Measurements from ENCODE around the gene BPI. TPM values are rescaled to one million over a fixed set of nuclear protein-coding genes. Genes with fewer than 3 reads are reported as not detected.

The BPI gene
- total RNA-seq, 1 experiment from 2014 or later = not detected

DNA sequence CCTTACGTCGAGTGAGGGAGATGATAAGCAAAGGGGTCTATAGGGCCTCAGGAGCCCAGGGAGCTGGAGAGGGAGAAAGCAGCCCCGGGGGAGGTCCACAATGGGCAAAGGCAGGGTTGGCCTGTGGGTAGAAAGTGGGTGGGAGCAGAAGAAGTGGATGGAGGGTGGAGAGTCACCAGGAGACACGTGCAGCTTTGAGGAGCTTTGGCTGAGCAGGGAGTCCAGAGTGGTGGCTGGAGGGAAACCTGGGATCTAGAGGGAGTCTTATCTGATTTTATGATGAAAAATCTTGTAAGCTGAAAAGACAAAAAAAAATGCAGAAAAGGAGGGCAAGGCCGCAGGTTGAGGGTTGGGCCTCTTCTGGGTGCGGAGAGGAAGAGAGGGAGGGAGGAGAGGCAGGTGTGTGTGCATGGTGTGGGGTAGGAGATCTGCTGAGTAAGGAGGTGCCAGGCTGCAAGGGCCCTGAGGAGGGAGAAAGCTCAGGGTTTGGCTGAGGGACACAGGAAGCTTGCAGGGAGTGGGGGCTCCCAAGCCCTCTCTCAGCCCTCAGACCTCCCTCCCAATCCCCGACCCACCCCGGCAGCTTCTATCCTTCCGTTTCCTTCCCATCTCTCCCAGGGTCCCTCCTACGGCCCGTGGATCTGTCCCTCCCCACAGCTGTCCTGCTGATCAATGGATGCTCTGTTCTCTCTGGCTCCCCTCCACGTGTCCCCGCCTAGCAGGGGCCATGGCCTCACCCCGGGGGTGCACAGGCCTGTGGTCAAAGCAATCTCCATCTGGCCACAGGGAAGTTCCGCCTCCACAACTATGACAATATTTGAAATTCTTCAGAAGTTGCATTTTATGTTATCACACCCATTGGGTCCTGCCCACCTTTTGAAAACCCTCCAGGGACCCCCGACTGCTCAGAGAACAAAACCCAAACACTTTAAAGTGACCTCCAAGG lies 17.1 kb upstream of the BPI start:
- no TSS peak for BruUV-seq (replicated peaks)
- peaks cover 16% of the 10 kb centered on the region for H3K27me3 Mint-ChIP-seq (ENCODE audit: insufficient read depth, unreplicated experiment)
- H3K27me3 ChIP-seq (replicated peaks; ENCODE audit: control insufficient read depth, insufficient read depth, low read length) = no peaks in the 10 kb centered on the region
- POLR2A ChIA-PET = interaction anchor here (0.6 kb wide), 1 partner anchor 109 kb away, joined by 3 read pairs; no protein-coding TSS in a partner anchor
- peaks cover 2% of the 10 kb centered on the region; the same call in 1 of the 2 replicates for H3K9me3 ChIP-seq
- TF ChIP-seq, protein P1, sequence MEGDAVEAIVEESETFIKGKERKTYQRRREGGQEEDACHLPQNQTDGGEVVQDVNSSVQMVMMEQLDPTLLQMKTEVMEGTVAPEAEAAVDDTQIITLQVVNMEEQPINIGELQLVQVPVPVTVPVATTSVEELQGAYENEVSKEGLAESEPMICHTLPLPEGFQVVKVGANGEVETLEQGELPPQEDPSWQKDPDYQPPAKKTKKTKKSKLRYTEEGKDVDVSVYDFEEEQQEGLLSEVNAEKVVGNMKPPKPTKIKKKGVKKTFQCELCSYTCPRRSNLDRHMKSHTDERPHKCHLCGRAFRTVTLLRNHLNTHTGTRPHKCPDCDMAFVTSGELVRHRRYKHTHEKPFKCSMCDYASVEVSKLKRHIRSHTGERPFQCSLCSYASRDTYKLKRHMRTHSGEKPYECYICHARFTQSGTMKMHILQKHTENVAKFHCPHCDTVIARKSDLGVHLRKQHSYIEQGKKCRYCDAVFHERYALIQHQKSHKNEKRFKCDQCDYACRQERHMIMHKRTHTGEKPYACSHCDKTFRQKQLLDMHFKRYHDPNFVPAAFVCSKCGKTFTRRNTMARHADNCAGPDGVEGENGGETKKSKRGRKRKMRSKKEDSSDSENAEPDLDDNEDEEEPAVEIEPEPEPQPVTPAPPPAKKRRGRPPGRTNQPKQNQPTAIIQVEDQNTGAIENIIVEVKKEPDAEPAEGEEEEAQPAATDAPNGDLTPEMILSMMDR (IDR thresholded peaks at IDR 0.05; ENCODE audit: insufficient read depth in 1 of 2, low read depth in 1 of 2, low read length in 1 of 2, severe bottlenecking in 1 of 2, unreplicated experiment in 1 of 2) = no peak
- no peak overlapping the region for H3K4me3 ChIP-seq (ENCODE audit: low read depth, low read length)
- no peaks in the 10 kb centered on the region for H3K36me3 Mint-ChIP-seq (ENCODE audit: insufficient read depth, unreplicated experiment)
- no peak overlapping the region for H3K27ac Mint-ChIP-seq (ENCODE audit: unreplicated experiment)
- intact Hi-C loops (cut with micrococcal nuclease; ENCODE audit: unreplicated experiment) = no loop called here
- peak in 1 of 2 experiments; percentile 38 for DNase-seq
- no peaks in the 10 kb centered on the region for H3K4me1 Mint-ChIP-seq (ENCODE audit: low read depth, unreplicated experiment)
- H3K9me3 Mint-ChIP-seq (ENCODE audit: unreplicated experiment) = no peaks in the 10 kb centered on the region
- no peaks in the 10 kb centered on the region for H3K4me1 ChIP-seq
- CTCF ChIA-PET = interaction anchor here (1.0 kb wide), 1 partner anchor 21 kb away, joined by 3 read pairs; no protein-coding TSS in a partner anchor
- no peaks in the 10 kb centered on the region for H3K36me3 ChIP-seq (ENCODE audit: control insufficient read depth, insufficient read depth, low read length)
- no peak overlapping the region for H3K4me3 Mint-ChIP-seq (ENCODE audit: unreplicated experiment)

DNA sequence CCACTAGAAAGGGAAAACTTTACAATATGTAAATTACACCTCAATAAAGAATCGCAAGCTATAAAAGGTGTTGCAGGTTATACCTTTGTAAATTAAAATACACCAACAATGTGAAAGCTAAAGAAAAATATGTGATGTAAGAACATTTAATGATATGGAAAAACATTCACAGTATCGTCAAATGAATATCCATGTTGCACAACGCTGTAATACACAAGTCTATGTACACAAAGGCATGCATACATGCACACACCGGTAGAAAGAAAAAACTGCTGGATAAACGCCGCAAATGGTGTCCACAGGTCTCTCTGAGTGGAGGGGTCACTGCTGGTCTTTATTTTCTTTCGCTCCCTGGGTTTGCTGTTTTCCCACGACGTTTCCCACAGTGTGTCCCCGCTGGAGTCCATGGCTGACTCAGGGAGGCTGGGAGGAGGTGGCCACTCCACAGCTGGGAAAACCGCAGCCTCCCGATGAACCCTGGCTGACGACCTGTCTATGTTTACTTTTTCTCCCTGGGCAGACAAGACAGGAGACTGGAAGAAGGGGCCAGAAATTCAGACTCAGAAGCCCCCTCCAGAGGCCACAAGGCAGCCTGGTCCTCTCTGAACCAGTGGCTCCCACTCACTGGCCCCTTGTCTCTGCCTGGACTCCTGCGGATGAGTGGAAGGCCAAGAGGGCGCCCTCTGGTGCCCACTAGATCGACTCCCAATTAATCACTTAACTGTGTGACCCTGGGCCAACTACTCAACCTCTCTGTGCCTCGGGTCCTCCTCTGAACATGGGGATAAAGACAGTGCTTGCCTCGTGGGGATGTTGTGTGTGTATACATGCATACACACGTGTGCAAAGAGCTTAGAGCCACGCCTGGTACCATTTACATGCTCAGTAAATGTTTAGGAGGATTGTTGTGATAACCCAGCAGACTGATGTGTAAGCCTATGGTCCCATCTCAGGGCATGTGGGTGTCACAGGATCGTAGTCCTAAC lies 12.8 kb upstream of the BPI start:
- peaks cover 16% of the 10 kb centered on the region for H3K27me3 Mint-ChIP-seq (ENCODE audit: insufficient read depth, unreplicated experiment)
- BruUV-seq (replicated peaks) = no TSS peak
- no peaks in the 10 kb centered on the region for H3K36me3 Mint-ChIP-seq (ENCODE audit: insufficient read depth, unreplicated experiment)
- H3K4me1 Mint-ChIP-seq (ENCODE audit: low read depth, unreplicated experiment) = no peaks in the 10 kb centered on the region
- no peaks in the 10 kb centered on the region for H3K4me1 ChIP-seq
- no peak overlapping the region for H3K4me3 ChIP-seq (ENCODE audit: low read depth, low read length)
- intact Hi-C loops (cut with micrococcal nuclease; ENCODE audit: unreplicated experiment) = loop anchor here (10.0 kb wide), 1 partner anchor 236 kb away; no protein-coding TSS in a partner anchor
- DNase-seq = peak; percentile 62 to 76
- no peaks in the 10 kb centered on the region for H3K27me3 ChIP-seq (replicated peaks; ENCODE audit: control insufficient read depth, insufficient read depth, low read length)
- no peaks in the 10 kb centered on the region for H3K9me3 Mint-ChIP-seq (ENCODE audit: unreplicated experiment)
- POLR2A ChIA-PET = no interaction called here
- H3K4me3 Mint-ChIP-seq (ENCODE audit: unreplicated experiment) = peak overlapping the region; percentile 6
- H3K36me3 ChIP-seq (ENCODE audit: control insufficient read depth, insufficient read depth, low read length) = no peaks in the 10 kb centered on the region
- TF ChIP-seq, protein P1 (IDR thresholded peaks at IDR 0.05; ENCODE audit: insufficient read depth in 1 of 2, low read depth in 1 of 2, low read length in 1 of 2, severe bottlenecking in 1 of 2, unreplicated experiment in 1 of 2) = peak; percentile 65
- H3K27ac Mint-ChIP-seq (ENCODE audit: unreplicated experiment) = no peak overlapping the region
- H3K9me3 ChIP-seq = no peaks in the 10 kb centered on the region
- CTCF ChIA-PET = interaction anchor here (1.4 kb wide), 1 partner anchor 9 kb away, joined by 4 read pairs; no protein-coding TSS in a partner anchor

DNA sequence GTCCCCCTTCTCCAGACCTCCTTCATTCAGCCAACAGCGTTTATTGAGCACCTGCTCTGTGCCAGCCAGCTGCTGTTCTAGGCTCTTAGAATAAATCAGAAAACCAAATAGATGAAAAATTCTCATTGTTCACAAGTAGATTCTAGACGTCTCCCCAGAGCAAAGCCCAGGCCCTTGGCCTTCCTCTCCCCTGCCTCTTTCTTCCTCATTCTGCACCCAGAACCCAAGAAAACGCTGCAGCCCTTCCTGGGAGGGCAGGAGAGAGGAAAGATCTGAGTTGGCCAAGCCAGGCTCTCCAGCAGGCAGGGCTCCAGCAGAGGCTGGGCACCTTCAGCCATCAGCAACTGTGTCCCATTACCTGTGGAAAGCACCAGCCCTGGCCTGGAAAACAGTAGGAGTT lies 12.0 kb upstream of the BPI start:
- H3K27ac Mint-ChIP-seq (ENCODE audit: unreplicated experiment) = no peak overlapping the region
- no peak overlapping the region for H3K4me3 Mint-ChIP-seq (ENCODE audit: unreplicated experiment)
- Histone ChIP-seq H3K4me3 (ENCODE audit: low read depth, low read length) (no peak overlapping the region), H3K27me3 (replicated peaks; ENCODE audit: control insufficient read depth, insufficient read depth, low read length) (no peaks in the 10 kb centered on the region), H3K36me3 (ENCODE audit: control insufficient read depth, insufficient read depth, low read length) (no peaks in the 10 kb centered on the region), H3K4me1 (no peaks in the 10 kb centered on the region), H3K9me3 (no peaks in the 10 kb centered on the region)
- no peak for DNase-seq
- peaks cover 11% of the 10 kb centered on the region for H3K27me3 Mint-ChIP-seq (ENCODE audit: insufficient read depth, unreplicated experiment)
- TF ChIP-seq, protein P1 (IDR thresholded peaks at IDR 0.05; ENCODE audit: insufficient read depth in 1 of 2, low read depth in 1 of 2, low read length in 1 of 2, severe bottlenecking in 1 of 2, unreplicated experiment in 1 of 2) = no peak
- CTCF ChIA-PET = no interaction called here
- H3K36me3 Mint-ChIP-seq (ENCODE audit: insufficient read depth, unreplicated experiment) = no peaks in the 10 kb centered on the region
- H3K9me3 Mint-ChIP-seq (ENCODE audit: unreplicated experiment) = no peaks in the 10 kb centered on the region
- no TSS peak for BruUV-seq (replicated peaks)
- intact Hi-C loops (cut with micrococcal nuclease; ENCODE audit: unreplicated experiment) = loop anchor here (10.0 kb wide), 1 partner anchor 237 kb away; no protein-coding TSS in a partner anchor
- POLR2A ChIA-PET = no interaction called here
- H3K4me1 Mint-ChIP-seq (ENCODE audit: low read depth, unreplicated experiment) = no peaks in the 10 kb centered on the region
